HCT116 (cell line): ENCODE data around the gene MPZL2. TPM values are rescaled to one million over a fixed set of nuclear protein-coding genes. Genes with fewer than 3 reads are reported as not detected.

Experiments used
- ATAC-seq: fragments of 200-7000 bp; cut with Tn5 transposase; 2 replicates; pipeline ENCODE4 v1.9.1; 2020; ENCODE audit warnings: mild to moderate bottlenecking, moderate library complexity
- BruUV-seq: library from RNA; stranded (reverse); fragments of 400-500 nt; replicated peaks from 2 replicates; lab custom pipeline; 2021; lab: Mats Ljungman, UMichigan
- CTCF ChIA-PET: fragments of 300-600 bp; sonication (Branson Sonifier 250); formaldehyde crosslinking; loops from one replicate; lab custom pipeline; 2021; ENCODE audit warnings: antibody characterized with exemption; lab: Charles Lee
- POLR2A ChIA-PET: fragments of 300-600, 350-600 bp; sonication (Branson Sonifier 250); formaldehyde crosslinking; loops from one replicate; lab custom pipeline; 2021; ENCODE audit warnings: antibody characterized with exemption; lab: Charles Lee
- RAD21 ChIA-PET, 2 experiments: fragments of 300-600 bp; sonication (Branson Sonifier 250); formaldehyde crosslinking; loops; one replicate each; lab custom pipeline; 2023; ENCODE audit warnings: low total read pairs in 2 of 2; ENCODE audit not compliant: uncharacterized antibody in 2 of 2, unreplicated experiment in 2 of 2, low non-redundant PET in 1 of 2; lab: Charles Lee
- DNase-seq: peaks from one replicate; pipeline ENCODE4 v3.0.0-alpha.2; 2010; ENCODE audit warnings: low read depth, low spot score
- H2AFZ ChIP-seq: fragments of 200-600 bp; shearing (Covaris generic), sonication (generic); 2 replicates; pipeline ENCODE4 v1.6.1; 2017; ENCODE audit warnings: low read depth, mixed run types, mixed read lengths, antibody characterized with exemption, low read length; ENCODE audit not compliant: poor library complexity, severe bottlenecking
- H3K27ac ChIP-seq: 2 replicates; pipeline ENCODE4 v1.5.1; 2012; ENCODE audit warnings: low read depth, low read length
- H3K27me3 ChIP-seq: fragments of 200-600 bp; sonication (generic); 2 replicates; pipeline ENCODE4 v1.6.1; 2016; ENCODE audit warnings: mixed run types, low read length, mixed read lengths; ENCODE audit not compliant: insufficient read depth
- H3K36me3 ChIP-seq, 2 experiments: fragments of 200-500 bp in 1 of 2; fragments of 200-600 bp in 1 of 2; sonication (Bioruptor generic) in 1 of 2; sonication (generic) in 1 of 2; 2 replicates each; pipeline versions ENCODE4 v1.5.1 to v1.6.1; 2014 to 2016; ENCODE audit warnings: low read length in 2 of 2, inconsistent platforms in 1 of 2, mixed read lengths in 1 of 2, mixed run types in 1 of 2; ENCODE audit not compliant: insufficient read depth in 2 of 2, control insufficient read depth in 1 of 2
- H3K4me1 ChIP-seq, 2 experiments: fragments of 200-600 bp in 1 of 2; sonication (generic) in 1 of 2; 2 replicates each; pipeline versions ENCODE4 v1.5.1 to v1.6.1; 2012 to 2017; ENCODE audit warnings: low read length in 2 of 2, inconsistent platforms in 1 of 2, mild to moderate bottlenecking in 1 of 2, mixed read lengths in 1 of 2, mixed run types in 1 of 2, moderate library complexity in 1 of 2; ENCODE audit not compliant: insufficient read depth in 2 of 2, control insufficient read depth in 1 of 2
- H3K4me2 ChIP-seq: fragments of 200-600 bp; sonication (generic); 2 replicates; pipeline ENCODE4 v1.6.1; 2017; ENCODE audit warnings: mixed run types, low read length, mixed read lengths
- H3K4me3 ChIP-seq, 2 experiments: fragments of 200-600 bp in 1 of 2; sonication (generic) in 1 of 2; replicated peaks in 1 of 2; 2 replicates each; pipeline ENCODE4 v1.5.1; 2011 to 2016; ENCODE audit warnings: low read length in 2 of 2, control low read depth in 1 of 2, low read depth in 1 of 2, mild to moderate bottlenecking in 1 of 2, mixed read lengths in 1 of 2, mixed run types in 1 of 2
- H3K79me2 ChIP-seq: fragments of 200-600 bp; sonication (generic); 2 replicates; pipeline ENCODE4 v1.6.1; 2017; ENCODE audit warnings: mild to moderate bottlenecking, mixed run types, low read length, moderate library complexity, mixed read lengths; ENCODE audit not compliant: insufficient read depth
- H3K9ac ChIP-seq: fragments of 200-600 bp; sonication (generic); 2 replicates; pipeline ENCODE4 v1.6.1; 2016; ENCODE audit warnings: low read length, mixed read lengths
- H3K9me2 ChIP-seq: fragments of 200-600 bp; sonication (generic), shearing (Covaris generic); 2 replicates; pipeline ENCODE4 v1.6.1; 2017; ENCODE audit warnings: mixed run types, mild to moderate bottlenecking, moderate library complexity; ENCODE audit not compliant: insufficient read depth
- H3K9me3 ChIP-seq, 2 experiments: fragments of 200-500 bp in 1 of 2; fragments of 200-600 bp in 1 of 2; sonication (Bioruptor generic) in 1 of 2; sonication (generic) in 1 of 2; 2 replicates each; pipeline ENCODE4 v1.6.1; 2014 to 2017; ENCODE audit warnings: low read length in 2 of 2, mixed read lengths in 2 of 2, inconsistent platforms in 1 of 2, low read depth in 1 of 2, mild to moderate bottlenecking in 1 of 2, mixed run types in 1 of 2, moderate library complexity in 1 of 2; ENCODE audit not compliant: control insufficient read depth in 1 of 2, insufficient read depth in 1 of 2
- H4K20me1 ChIP-seq: fragments of 200-600 bp; sonication (generic), shearing (Covaris generic); 2 replicates; pipeline ENCODE4 v1.6.1; 2017; ENCODE audit warnings: mixed run types, mild to moderate bottlenecking, moderate library complexity; ENCODE audit not compliant: insufficient read depth
- CEBPB ChIP-seq: IDR thresholded peaks from 2 replicates; pipeline ENCODE4 v1.6.1; 2012; ENCODE audit warnings: low read depth
- ELF1 ChIP-seq: IDR thresholded peaks from 2 replicates; pipeline ENCODE4 v1.6.1; 2012; ENCODE audit warnings: low read depth, borderline replicate concordance
- JUND ChIP-seq: IDR thresholded peaks from 2 replicates; pipeline ENCODE4 v1.6.1; 2012
- RAD21 ChIP-seq: IDR thresholded peaks from 2 replicates; pipeline ENCODE4 v1.6.1; 2012; ENCODE audit warnings: low read depth, mild to moderate bottlenecking
- SIN3A ChIP-seq: IDR thresholded peaks from 2 replicates; pipeline ENCODE4 v1.6.1; 2012; ENCODE audit warnings: low read depth
- TCF7L2 ChIP-seq: IDR thresholded peaks from 2 replicates; pipeline ENCODE4 v1.7.0; 2011; ENCODE audit warnings: borderline replicate concordance, inconsistent platforms; ENCODE audit not compliant: insufficient read depth, insufficient read length; ENCODE audit errors: extremely low read depth
- intact Hi-C: fragments of 100-400 bp; cut with micrococcal nuclease; formaldehyde crosslinking; loops from 2 replicates; pipeline ENCODE4 v1.10.0; 2022
- total RNA-seq: library from RNA; stranded (reverse); gene quantifications from one replicate; pipeline ENCODE4 v1.2.1, GENCODE V29; 2021; ENCODE audit not compliant: unreplicated experiment

MPZL2 gene
- total RNA-seq, 1 experiment from 2014 or later, result 16.8 TPM

- TF ChIP-seq ELF1 (peak; percentile 68), RAD21 (no peak), SIN3A (peak; percentile 54), TCF7L2 (peak; percentile 32)
- TF ChIP-seq, all 23 proteins: peak for 10
Measured at GRCh38 chr11:118251858-118252652, 12.0 kb downstream of the MPZL2 start, which contains the start of gene MPZL3 (continued).

GRCh38 chr11:118247041-118247440 lies 17.1 kb downstream of the MPZL2 start:
- Histone ChIP-seq H3K4me1 (peaks cover 11 to 18% of the 10 kb centered on the region in 2 experiments), H3K4me3 (no peak overlapping the region), H3K79me2 (peaks cover 4% of the 10 kb centered on the region; the same call in 1 of the 2 replicates), H3K27ac (no peak overlapping the region), H2AFZ (no peak overlapping the region), H3K36me3 (no peaks in the 10 kb centered on the region), H3K9ac (no peak overlapping the region), H4K20me1 (no peaks in the 10 kb centered on the region), H3K27me3 (no peaks in the 10 kb centered on the region), H3K9me3 (no peaks in the 10 kb centered on the region), H3K9me2 (no peaks in the 10 kb centered on the region), H3K4me2 (no peak overlapping the region)
- POLR2A ChIA-PET, result no interaction called here
- ATAC-seq, result no peak
- intact Hi-C loops, result no loop called here
- TF ChIP-seq CEBPB (no peak), JUND (0 out of 2 replicates have a peak, but pooled peaks have one; percentile 8)
- no peak for DNase-seq
- CTCF ChIA-PET, result no interaction called here
- no TSS peak for BruUV-seq
- RAD21 ChIA-PET, result interaction anchor here in 1 of 2 experiments (0.5 kb wide), 1 partner anchor 48 kb away, joined by 4 read pairs; no protein-coding TSS in a partner anchor
